ENCODE measurements around the gene PALM3.
A peak's percentile ranks its signal among the peaks of the same experiment; 100 is the strongest.
"Not testable (repeated sequence)": the region's sequence is repeated elsewhere in the genome, so short reads cannot be mapped to it uniquely, and the experiment has no call there.

PALM3 gene

GRCh38 chr19:14031719-14032480 is 30.0 kb downstream of the PALM3 start, which contains the start of gene IL27RA:
Gene IL27RA (plus strand): TSS chr19:14031762. CDS start chr19:14031873, 111 bp downstream.
- DNase-seq (ENCODE audit: low read depth) = peak; percentile 74

GRCh38 chr19:14030997-14031718 is 30.7 kb downstream of the PALM3 start:
- DNase-seq (ENCODE audit: low read depth) = peak; percentile 72

- no peak for DNase-seq (ENCODE audit: low read depth)
Measured at GRCh38 chr19:14028901-14029300, 33.0 kb downstream of the PALM3 start.

- no peak for DNase-seq (ENCODE audit: low read depth)
Measured at GRCh38 chr19:14027856-14028450, 33.9 kb downstream of the PALM3 start, which contains the start of gene RLN3. Gene RLN3 (plus strand): TSS chr19:14028148. CDS start chr19:14028205, 57 bp downstream.

GRCh38 chr19:14026652-14027192 is 35.2 kb downstream of the PALM3 start:
- not testable (repeated sequence) for DNase-seq (ENCODE audit: low read depth)

- DNase-seq (ENCODE audit: low read depth) = no peak
Measured at GRCh38 chr19:14023404-14024235, 38.3 kb downstream of the PALM3 start.

GRCh38 chr19:14022469-14022868 is 39.4 kb downstream of the PALM3 start:
- DNase-seq (ENCODE audit: low read depth) = no peak

GRCh38 chr19:14021474-14021873 is 40.4 kb downstream of the PALM3 start:
- DNase-seq (ENCODE audit: low read depth) = no peak

- not testable (repeated sequence) for DNase-seq (ENCODE audit: low read depth)
Measured at GRCh38 chr19:14019739-14020138, 42.1 kb downstream of the PALM3 start.

GRCh38 chr19:14019100-14019499 is 42.8 kb downstream of the PALM3 start:
- no peak for DNase-seq (ENCODE audit: low read depth)

GRCh38 chr19:14015524-14016035 is 46.3 kb downstream of the PALM3 start:
- DNase-seq (ENCODE audit: low read depth) = no peak

- no peak for DNase-seq (ENCODE audit: low read depth)
Measured at GRCh38 chr19:14012378-14012915, 49.4 kb downstream of the PALM3 start.

- no peak for DNase-seq (ENCODE audit: low read depth)
Measured at GRCh38 chr19:14006766-14007562, 54.9 kb downstream of the PALM3 start.

GRCh38 chr19:14006085-14006765 is 55.7 kb downstream of the PALM3 start, which contains the start of gene RFX1:
Gene RFX1 (minus strand): TSS chr19:14006320. CDS start chr19:13993843, 12,477 bp downstream.
- peak; percentile 99 for DNase-seq (ENCODE audit: low read depth)

GRCh38 chr19:14005349-14006084 is 56.4 kb downstream of the PALM3 start:
- peak; percentile 90 for DNase-seq (ENCODE audit: low read depth)

- DNase-seq (ENCODE audit: low read depth) = no peak
Measured at GRCh38 chr19:14004619-14005348, 57.1 kb downstream of the PALM3 start.
